Measurements from ENCODE around the gene IGF2R. TPM values are rescaled to one million over a fixed set of nuclear protein-coding genes. Genes with fewer than 3 reads are reported as not detected.

IGF2R gene
- total RNA-seq, 1 experiment from 2014 or later: 92.2 TPM

DNA sequence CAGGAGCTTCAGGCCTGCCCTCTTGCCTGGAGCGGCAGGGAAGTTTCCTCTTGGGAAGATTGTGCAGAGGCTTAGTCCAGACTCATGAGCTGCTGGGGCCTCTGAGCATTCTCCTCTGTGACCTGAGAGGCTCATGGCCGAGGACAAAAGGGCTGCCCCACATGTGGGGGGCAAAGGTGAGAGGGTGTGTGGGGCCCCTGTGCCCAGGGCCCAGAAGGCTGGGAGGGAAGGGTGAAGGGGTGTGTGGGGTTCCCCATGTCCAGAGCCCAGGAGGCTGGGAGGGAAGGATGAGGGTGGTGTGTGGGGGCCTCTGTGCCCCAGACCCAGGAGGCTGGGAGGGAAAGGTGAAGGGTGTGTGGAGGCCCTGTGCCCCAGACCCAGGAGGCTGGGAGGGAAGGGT is 101.9 kb downstream of the IGF2R start:
- no peak for DNase-seq
- Histone ChIP-seq H3K9me3 (no peaks in the 10 kb centered on the region), H3K4me1 (no peaks in the 10 kb centered on the region), H3K27me3 (replicated peaks; ENCODE audit: control insufficient read depth, insufficient read depth, low read length) (no peaks in the 10 kb centered on the region), H3K4me3 (ENCODE audit: low read depth, low read length) (no peak overlapping the region), H3K36me3 (ENCODE audit: control insufficient read depth, insufficient read depth, low read length) (peaks cover 6% of the 10 kb centered on the region)
- Mint-ChIP-seq H3K27ac (ENCODE audit: unreplicated experiment) (no peak overlapping the region), H3K4me1 (ENCODE audit: low read depth, unreplicated experiment) (no peaks in the 10 kb centered on the region), H3K9me3 (ENCODE audit: unreplicated experiment) (no peaks in the 10 kb centered on the region), H3K36me3 (ENCODE audit: insufficient read depth, unreplicated experiment) (peaks cover 70% of the 10 kb centered on the region), H3K27me3 (ENCODE audit: insufficient read depth, unreplicated experiment) (no peaks in the 10 kb centered on the region), H3K4me3 (ENCODE audit: unreplicated experiment) (no peak overlapping the region)
- intact Hi-C loops (cut with micrococcal nuclease; ENCODE audit: unreplicated experiment): no loop called here
- POLR2A ChIA-PET: no interaction called here
- no TSS peak for BruUV-seq (replicated peaks)
- CTCF ChIA-PET: no interaction called here
- TF ChIP-seq, protein P1, sequence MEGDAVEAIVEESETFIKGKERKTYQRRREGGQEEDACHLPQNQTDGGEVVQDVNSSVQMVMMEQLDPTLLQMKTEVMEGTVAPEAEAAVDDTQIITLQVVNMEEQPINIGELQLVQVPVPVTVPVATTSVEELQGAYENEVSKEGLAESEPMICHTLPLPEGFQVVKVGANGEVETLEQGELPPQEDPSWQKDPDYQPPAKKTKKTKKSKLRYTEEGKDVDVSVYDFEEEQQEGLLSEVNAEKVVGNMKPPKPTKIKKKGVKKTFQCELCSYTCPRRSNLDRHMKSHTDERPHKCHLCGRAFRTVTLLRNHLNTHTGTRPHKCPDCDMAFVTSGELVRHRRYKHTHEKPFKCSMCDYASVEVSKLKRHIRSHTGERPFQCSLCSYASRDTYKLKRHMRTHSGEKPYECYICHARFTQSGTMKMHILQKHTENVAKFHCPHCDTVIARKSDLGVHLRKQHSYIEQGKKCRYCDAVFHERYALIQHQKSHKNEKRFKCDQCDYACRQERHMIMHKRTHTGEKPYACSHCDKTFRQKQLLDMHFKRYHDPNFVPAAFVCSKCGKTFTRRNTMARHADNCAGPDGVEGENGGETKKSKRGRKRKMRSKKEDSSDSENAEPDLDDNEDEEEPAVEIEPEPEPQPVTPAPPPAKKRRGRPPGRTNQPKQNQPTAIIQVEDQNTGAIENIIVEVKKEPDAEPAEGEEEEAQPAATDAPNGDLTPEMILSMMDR (IDR thresholded peaks at IDR 0.05; ENCODE audit: insufficient read depth in 1 of 2, low read depth in 1 of 2, low read length in 1 of 2, severe bottlenecking in 1 of 2, unreplicated experiment in 1 of 2): no peak

DNA sequence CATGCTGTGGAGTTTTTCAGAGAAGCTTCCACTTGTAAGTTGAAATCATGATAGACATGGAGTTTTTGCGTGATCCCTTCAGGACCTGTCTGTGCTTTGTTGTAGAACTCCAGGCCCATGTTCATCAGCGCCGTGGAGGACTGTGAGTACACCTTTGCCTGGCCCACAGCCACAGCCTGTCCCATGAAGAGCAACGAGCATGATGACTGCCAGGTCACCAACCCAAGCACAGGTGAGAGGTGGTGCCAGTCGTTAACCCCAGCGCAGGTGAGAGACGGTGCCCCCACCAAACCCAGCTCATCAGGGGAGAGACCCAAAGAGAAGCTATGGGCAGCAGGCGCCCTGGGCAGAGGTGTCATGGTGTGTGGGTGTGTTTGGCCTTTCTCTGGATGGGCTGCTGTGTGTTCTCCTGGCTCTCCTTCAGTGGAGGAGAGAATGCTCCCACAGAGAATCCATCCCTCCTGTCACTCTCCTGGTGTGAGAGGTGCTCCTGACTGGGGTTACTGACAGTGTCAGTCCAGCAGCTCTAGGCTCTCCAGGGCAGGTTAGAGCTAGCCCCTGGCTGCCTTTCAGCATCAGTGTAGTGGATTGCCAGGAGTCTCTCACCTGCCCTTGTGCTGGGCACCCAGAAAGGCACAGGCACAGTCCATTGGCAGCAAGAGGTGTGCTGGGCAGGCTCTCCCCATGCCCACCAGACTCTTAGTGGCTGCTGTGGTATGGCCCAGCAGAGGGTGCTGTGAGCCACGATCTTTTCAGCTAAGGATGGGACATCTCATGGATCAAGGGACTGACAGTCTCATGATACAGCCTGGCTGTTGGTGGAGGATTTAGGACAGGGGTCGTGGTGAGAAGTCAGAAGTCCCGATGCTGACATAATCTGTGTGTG is 103.2 kb downstream of the IGF2R start:
- Mint-ChIP-seq H3K27ac (ENCODE audit: unreplicated experiment) (no peak overlapping the region), H3K36me3 (ENCODE audit: insufficient read depth, unreplicated experiment) (peaks cover 68% of the 10 kb centered on the region), H3K9me3 (ENCODE audit: unreplicated experiment) (no peaks in the 10 kb centered on the region), H3K4me1 (ENCODE audit: low read depth, unreplicated experiment) (no peaks in the 10 kb centered on the region), H3K4me3 (ENCODE audit: unreplicated experiment) (no peak overlapping the region), H3K27me3 (ENCODE audit: insufficient read depth, unreplicated experiment) (no peaks in the 10 kb centered on the region)
- H3K4me1 ChIP-seq: no peaks in the 10 kb centered on the region
- TF ChIP-seq, protein P1 (IDR thresholded peaks at IDR 0.05; ENCODE audit: insufficient read depth in 1 of 2, low read depth in 1 of 2, low read length in 1 of 2, severe bottlenecking in 1 of 2, unreplicated experiment in 1 of 2): no peak
- no TSS peak for BruUV-seq (replicated peaks)
- ChIA-PET POLR2A (no interaction called here), CTCF (interaction anchor here (0.6 to 0.8 kb wide), 2 partner anchors 15 to 229 kb away, joined by 3 read pairs; no protein-coding TSS in a partner anchor)
- intact Hi-C loops (cut with micrococcal nuclease; ENCODE audit: unreplicated experiment): loop anchor here (1.0 kb wide), 1 partner anchor 43 kb away; no protein-coding TSS in a partner anchor
- H3K4me3 ChIP-seq (ENCODE audit: low read depth, low read length): no peak overlapping the region
- no peaks in the 10 kb centered on the region for H3K27me3 ChIP-seq (replicated peaks; ENCODE audit: control insufficient read depth, insufficient read depth, low read length)
- H3K36me3 ChIP-seq (ENCODE audit: control insufficient read depth, insufficient read depth, low read length): peaks cover 6% of the 10 kb centered on the region
- peak in 1 of 2 experiments; percentile 9 for DNase-seq
- H3K9me3 ChIP-seq: no peaks in the 10 kb centered on the region

DNA sequence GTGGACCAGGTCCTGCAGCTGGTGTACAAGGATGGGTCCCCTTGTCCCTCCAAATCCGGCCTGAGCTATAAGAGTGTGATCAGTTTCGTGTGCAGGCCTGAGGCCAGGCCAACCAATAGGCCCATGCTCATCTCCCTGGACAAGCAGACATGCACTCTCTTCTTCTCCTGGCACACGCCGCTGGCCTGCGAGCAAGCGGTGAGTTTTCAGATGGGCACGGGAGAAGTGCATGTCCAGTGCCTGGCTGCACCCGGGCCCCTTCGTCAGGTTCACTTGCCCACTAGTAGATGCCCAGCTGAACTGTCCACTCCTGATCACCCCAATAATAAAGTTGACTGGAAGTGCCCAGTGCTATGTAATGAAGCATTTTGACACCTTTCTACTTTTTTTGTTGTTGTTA is 104.4 kb downstream of the IGF2R start:
- no peaks in the 10 kb centered on the region for H3K27me3 ChIP-seq (replicated peaks; ENCODE audit: control insufficient read depth, insufficient read depth, low read length)
- ChIA-PET CTCF (interaction anchor here (0.8 kb wide), 1 partner anchor 14 kb away, joined by 3 read pairs; no protein-coding TSS in a partner anchor), POLR2A (no interaction called here)
- peaks cover 68% of the 10 kb centered on the region for H3K36me3 Mint-ChIP-seq (ENCODE audit: insufficient read depth, unreplicated experiment)
- DNase-seq: no peak
- no peaks in the 10 kb centered on the region for H3K9me3 ChIP-seq
- no peak overlapping the region for H3K4me3 Mint-ChIP-seq (ENCODE audit: unreplicated experiment)
- TSS peak; percentile 16 for BruUV-seq (replicated peaks)
- H3K27me3 Mint-ChIP-seq (ENCODE audit: insufficient read depth, unreplicated experiment): no peaks in the 10 kb centered on the region
- intact Hi-C loops (cut with micrococcal nuclease; ENCODE audit: unreplicated experiment): no loop called here
- no peaks in the 10 kb centered on the region for H3K4me1 ChIP-seq
- no peak overlapping the region for H3K4me3 ChIP-seq (ENCODE audit: low read depth, low read length)
- no peak overlapping the region for H3K27ac Mint-ChIP-seq (ENCODE audit: unreplicated experiment)
- TF ChIP-seq, protein P1 (IDR thresholded peaks at IDR 0.05; ENCODE audit: insufficient read depth in 1 of 2, low read depth in 1 of 2, low read length in 1 of 2, severe bottlenecking in 1 of 2, unreplicated experiment in 1 of 2): no peak
- H3K4me1 Mint-ChIP-seq (ENCODE audit: low read depth, unreplicated experiment): no peaks in the 10 kb centered on the region
- no peaks in the 10 kb centered on the region for H3K9me3 Mint-ChIP-seq (ENCODE audit: unreplicated experiment)
- peaks cover 7% of the 10 kb centered on the region for H3K36me3 ChIP-seq (ENCODE audit: control insufficient read depth, insufficient read depth, low read length)
